ENCODE data around the gene AVEN. TPM values are rescaled to one million over a fixed set of nuclear protein-coding genes. Genes with fewer than 3 reads are reported as not detected.
A peak's percentile ranks its signal among the peaks of the same experiment; 100 is the strongest.

AVEN gene
- total and polyA plus RNA-seq, 4 donors, result 8.1 to 21.8 (median 17.1) TPM

DNA sequence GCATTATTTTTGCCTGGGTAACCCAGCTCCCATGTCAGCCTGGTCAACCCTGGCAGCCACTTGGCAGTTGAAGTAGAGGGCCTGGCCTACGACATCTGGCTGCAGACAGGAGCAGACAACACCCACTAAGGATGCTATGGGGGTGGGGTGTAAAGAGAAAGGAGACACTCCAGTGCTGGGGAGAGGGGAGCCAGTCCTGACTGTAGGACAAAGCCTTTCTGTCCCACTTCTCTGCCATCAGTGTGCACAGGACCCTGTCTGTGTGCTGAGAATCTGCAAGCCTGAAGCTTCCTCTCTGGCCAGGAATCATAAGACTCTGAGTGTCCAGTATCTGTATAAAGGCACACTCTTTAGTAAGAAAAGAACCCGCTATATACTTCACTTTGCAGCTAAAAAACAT is 167.0 kb downstream of the AVEN start:
- Histone ChIP-seq H3K9me3 (ENCODE audit: control insufficient read depth, insufficient read depth, low read length) (no peaks in the 10 kb centered on the region), H3K4me1 (ENCODE audit: control insufficient read depth, insufficient read depth, low read length) (peaks cover 11% of the 10 kb centered on the region), H3K4me3 (ENCODE audit: low read depth, low read length) (no peak overlapping the region), H3K36me3 (ENCODE audit: control insufficient read depth, insufficient read depth, low read length) (no peaks in the 10 kb centered on the region), H3K27me3 (ENCODE audit: control insufficient read depth, insufficient read depth, low read length) (no peaks in the 10 kb centered on the region), H3K27ac (ENCODE audit: low read depth, low read length) (no peak overlapping the region)
- 50% methylated on average over 1 of the region's 2 CpGs for WGBS (ENCODE audit: insufficient coverage)
- DNase-seq (ENCODE audit: low read depth in 4 of 6, low spot score in 6 of 6), result peak in 3 of 6 donors; percentile 18 to 60 (median 33)

DNA sequence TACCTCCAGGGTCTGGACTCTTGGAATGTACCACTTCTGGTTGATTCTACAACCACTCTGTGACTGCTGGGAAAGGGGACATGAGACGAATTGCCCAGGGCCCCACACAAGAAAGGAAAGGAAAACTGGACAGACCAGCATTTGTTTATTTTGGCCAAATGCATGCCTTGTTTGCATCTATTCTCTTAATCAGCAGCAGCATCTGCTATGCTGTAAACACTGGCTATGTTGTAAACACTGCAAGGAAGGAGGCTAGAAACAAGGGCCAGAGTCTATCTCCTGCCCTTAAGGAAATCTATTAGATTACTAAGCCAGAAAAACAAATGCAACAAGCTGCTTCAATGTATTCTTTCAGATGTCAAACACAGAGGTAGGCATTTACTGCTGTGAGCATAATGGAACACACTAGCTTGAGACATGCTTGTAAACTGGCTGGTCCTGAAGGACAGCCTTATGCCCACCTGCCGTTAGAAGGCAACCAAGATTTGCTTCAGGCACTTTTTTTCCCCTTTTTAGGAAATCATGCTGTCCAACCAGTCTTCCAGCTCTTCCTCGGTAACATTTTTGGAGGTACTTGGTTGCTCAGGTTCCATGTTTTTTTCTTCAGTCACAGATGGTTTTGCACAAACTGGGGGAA is 172.8 kb downstream of the AVEN start:
- peak in 2 of 6 donors; percentile 6 to 30 for DNase-seq (ENCODE audit: low read depth in 4 of 6, low spot score in 6 of 6)
- Histone ChIP-seq H3K9me3 (ENCODE audit: control insufficient read depth, insufficient read depth, low read length) (no peaks in the 10 kb centered on the region), H3K27ac (ENCODE audit: low read depth, low read length) (no peak overlapping the region), H3K36me3 (ENCODE audit: control insufficient read depth, insufficient read depth, low read length) (no peaks in the 10 kb centered on the region), H3K27me3 (ENCODE audit: control insufficient read depth, insufficient read depth, low read length) (no peaks in the 10 kb centered on the region), H3K4me3 (ENCODE audit: low read depth, low read length) (no peak overlapping the region), H3K4me1 (ENCODE audit: control insufficient read depth, insufficient read depth, low read length) (no peaks in the 10 kb centered on the region)
- 80% methylated on average over 1 of the region's 3 CpGs for WGBS (ENCODE audit: insufficient coverage)

DNA sequence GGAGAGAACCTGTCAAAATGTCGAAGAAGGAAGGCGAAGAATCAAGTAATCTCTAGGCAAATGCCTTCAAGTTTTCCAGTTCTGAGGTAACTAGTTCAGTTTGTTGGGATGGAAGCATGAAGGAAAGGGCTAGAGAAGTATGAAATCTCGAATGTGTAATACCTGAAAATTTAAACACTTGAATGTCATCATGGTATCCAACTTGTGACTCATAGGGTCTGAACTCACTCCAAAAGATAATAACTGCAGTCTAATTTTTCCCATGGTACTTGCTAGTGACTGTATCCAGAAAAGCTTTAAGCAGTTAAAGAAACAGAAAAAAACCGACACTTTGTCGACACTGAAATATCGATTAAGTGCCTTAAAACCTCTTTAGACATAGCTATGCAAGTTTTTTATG is 173.6 kb downstream of the AVEN start:
- Histone ChIP-seq H3K27ac (ENCODE audit: low read depth, low read length) (no peak overlapping the region), H3K36me3 (ENCODE audit: control insufficient read depth, insufficient read depth, low read length) (no peaks in the 10 kb centered on the region), H3K4me3 (ENCODE audit: low read depth, low read length) (no peak overlapping the region), H3K9me3 (ENCODE audit: control insufficient read depth, insufficient read depth, low read length) (no peaks in the 10 kb centered on the region), H3K27me3 (ENCODE audit: control insufficient read depth, insufficient read depth, low read length) (no peaks in the 10 kb centered on the region), H3K4me1 (ENCODE audit: control insufficient read depth, insufficient read depth, low read length) (no peaks in the 10 kb centered on the region)
- DNase-seq (ENCODE audit: low read depth in 4 of 6, low spot score in 6 of 6), result no peak
- 94% methylated on average over 3 of the region's 6 CpGs for WGBS (ENCODE audit: insufficient coverage)

DNA sequence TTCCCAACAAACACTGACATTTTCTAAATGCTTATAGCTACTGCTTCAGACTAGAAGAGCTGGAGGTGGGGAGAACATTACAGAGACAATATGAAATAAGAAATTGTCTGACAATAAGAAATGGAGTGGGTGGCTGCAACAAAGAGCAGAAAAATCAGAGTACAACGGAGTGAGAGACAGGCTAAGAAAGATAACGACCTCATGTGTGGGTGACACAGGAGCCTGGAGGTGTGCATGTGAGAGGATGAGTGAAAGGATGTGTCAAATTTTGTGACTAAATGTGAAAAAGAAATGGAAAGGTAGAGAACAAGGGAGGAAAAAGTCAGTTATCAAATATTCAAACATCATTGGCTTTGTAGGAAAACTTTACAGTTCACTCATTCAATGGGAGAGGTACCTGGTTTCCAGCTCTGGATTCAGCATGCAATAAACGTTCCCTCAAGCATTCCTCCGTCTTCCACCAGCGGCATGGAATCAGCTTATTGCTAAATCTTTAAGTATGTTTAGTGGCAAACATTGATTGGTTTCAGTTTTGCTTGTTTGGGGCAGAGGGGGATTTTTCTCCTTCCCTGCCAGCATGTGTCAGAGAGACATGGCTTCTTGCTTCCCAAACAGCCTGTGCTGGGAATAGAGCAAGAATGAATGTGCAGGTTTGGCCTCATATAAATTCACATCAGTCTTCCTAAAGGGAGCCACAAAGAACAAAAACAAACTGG is 174.5 kb downstream of the AVEN start:
- no peak overlapping the region for H3K27ac ChIP-seq (ENCODE audit: low read depth, low read length)
- no peaks in the 10 kb centered on the region for H3K27me3 ChIP-seq (ENCODE audit: control insufficient read depth, insufficient read depth, low read length)
- H3K4me1 ChIP-seq (ENCODE audit: control insufficient read depth, insufficient read depth, low read length), result no peaks in the 10 kb centered on the region
- H3K4me3 ChIP-seq (ENCODE audit: low read depth, low read length), result no peak overlapping the region
- no peaks in the 10 kb centered on the region for H3K9me3 ChIP-seq (ENCODE audit: control insufficient read depth, insufficient read depth, low read length)
- no peak for DNase-seq (ENCODE audit: low read depth in 4 of 6, low spot score in 6 of 6)
- 91% methylated on average over 2 of the region's 5 CpGs for WGBS (ENCODE audit: insufficient coverage)
- H3K36me3 ChIP-seq (ENCODE audit: control insufficient read depth, insufficient read depth, low read length), result no peaks in the 10 kb centered on the region

DNA sequence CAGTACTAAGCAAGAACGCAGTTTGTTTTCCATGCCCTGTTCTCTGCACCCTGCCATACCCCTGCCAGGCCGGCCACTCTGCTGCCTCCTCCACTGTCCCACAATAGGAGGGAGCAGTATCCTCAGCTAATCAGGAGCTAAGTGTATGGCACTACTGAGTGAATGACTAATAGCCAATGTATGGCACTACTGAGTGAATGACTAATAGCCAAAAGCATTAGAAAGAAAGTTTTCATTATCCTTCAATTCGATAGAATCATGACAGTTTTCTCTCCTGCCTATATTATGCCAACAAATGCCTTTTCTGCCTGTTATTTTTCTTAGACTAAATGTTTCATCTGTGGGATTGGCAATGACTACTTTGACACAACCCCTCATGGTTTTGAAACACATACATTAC is 178.2 kb downstream of the AVEN start:
- WGBS (ENCODE audit: insufficient coverage), result 94% methylated on average over 2 of the region's 3 CpGs
- no peaks in the 10 kb centered on the region for H3K9me3 ChIP-seq (ENCODE audit: control insufficient read depth, insufficient read depth, low read length)
- H3K36me3 ChIP-seq (ENCODE audit: control insufficient read depth, insufficient read depth, low read length), result peaks cover 17% of the 10 kb centered on the region
- H3K4me3 ChIP-seq (ENCODE audit: low read depth, low read length), result no peak overlapping the region
- no peaks in the 10 kb centered on the region for H3K4me1 ChIP-seq (ENCODE audit: control insufficient read depth, insufficient read depth, low read length)
- no peak overlapping the region for H3K27ac ChIP-seq (ENCODE audit: low read depth, low read length)
- no peaks in the 10 kb centered on the region for H3K27me3 ChIP-seq (ENCODE audit: control insufficient read depth, insufficient read depth, low read length)
- no peak for DNase-seq (ENCODE audit: low read depth in 4 of 6, low spot score in 6 of 6)

DNA sequence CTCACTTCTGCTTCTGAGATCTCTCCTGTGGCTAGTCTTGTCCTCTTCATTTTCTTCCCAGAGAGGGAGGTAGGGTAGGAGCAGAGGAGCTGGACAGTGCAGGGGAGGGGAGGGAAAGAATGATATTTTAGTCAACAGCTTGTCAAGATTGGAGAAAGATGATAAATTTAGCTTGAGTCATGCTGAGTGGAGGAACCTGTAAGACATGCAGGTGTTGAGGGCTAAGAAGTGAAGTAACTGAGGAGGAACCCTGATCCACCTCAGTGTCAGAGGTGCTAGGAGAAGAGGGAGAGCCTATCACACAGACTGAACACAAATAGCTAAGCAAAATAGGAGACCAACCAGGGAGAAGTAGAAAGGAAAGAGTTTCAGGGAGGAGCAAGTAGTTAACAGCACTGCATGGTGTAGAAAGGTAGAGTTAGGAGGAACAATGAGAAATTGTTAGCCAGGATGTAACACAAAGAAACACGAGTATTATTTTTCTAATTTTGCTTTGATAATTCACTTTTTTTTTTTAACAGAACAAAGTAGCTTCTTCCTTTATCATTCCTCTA is 178.9 kb downstream of the AVEN start:
- Histone ChIP-seq H3K4me3 (ENCODE audit: low read depth, low read length) (no peak overlapping the region), H3K27ac (ENCODE audit: low read depth, low read length) (no peak overlapping the region), H3K36me3 (ENCODE audit: control insufficient read depth, insufficient read depth, low read length) (peaks cover 17% of the 10 kb centered on the region), H3K27me3 (ENCODE audit: control insufficient read depth, insufficient read depth, low read length) (no peaks in the 10 kb centered on the region), H3K4me1 (ENCODE audit: control insufficient read depth, insufficient read depth, low read length) (no peaks in the 10 kb centered on the region), H3K9me3 (ENCODE audit: control insufficient read depth, insufficient read depth, low read length) (no peaks in the 10 kb centered on the region)
- no CpG with 5 or more reads among the region's 1 CpG for whole genome bisulfite sequencing (ENCODE audit: insufficient coverage)
- no peak for DNase-seq (ENCODE audit: low read depth in 4 of 6, low spot score in 6 of 6)

DNA sequence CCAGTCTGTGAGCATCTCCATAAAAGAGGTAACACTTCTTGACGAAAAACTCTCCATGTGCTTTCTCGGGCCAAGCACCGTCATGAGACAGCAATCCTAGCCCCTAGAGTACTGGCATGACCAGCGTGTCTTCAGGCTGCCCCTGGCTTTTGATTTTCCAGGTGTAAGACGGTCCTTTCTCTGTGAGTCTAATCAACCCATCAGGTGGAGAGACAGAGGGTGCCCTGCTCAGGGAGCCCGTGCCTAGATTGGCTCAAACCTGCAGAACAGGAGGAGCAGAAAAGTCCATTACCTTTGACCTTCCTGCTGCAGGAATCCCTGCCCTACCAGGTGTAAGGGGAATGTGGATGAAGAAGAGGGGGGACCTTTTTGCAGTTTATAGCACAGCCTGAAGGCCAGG is 180.2 kb downstream of the AVEN start:
- DNase-seq (ENCODE audit: low read depth in 4 of 6, low spot score in 6 of 6), result no peak
- Histone ChIP-seq H3K27me3 (ENCODE audit: control insufficient read depth, insufficient read depth, low read length) (no peaks in the 10 kb centered on the region), H3K36me3 (ENCODE audit: control insufficient read depth, insufficient read depth, low read length) (peaks cover 17% of the 10 kb centered on the region), H3K9me3 (ENCODE audit: control insufficient read depth, insufficient read depth, low read length) (no peaks in the 10 kb centered on the region), H3K4me1 (ENCODE audit: control insufficient read depth, insufficient read depth, low read length) (no peaks in the 10 kb centered on the region), H3K27ac (ENCODE audit: low read depth, low read length) (no peak overlapping the region), H3K4me3 (ENCODE audit: low read depth, low read length) (no peak overlapping the region)
- 97% methylated on average over 6 of the region's 6 CpGs for WGBS (ENCODE audit: insufficient coverage)

DNA sequence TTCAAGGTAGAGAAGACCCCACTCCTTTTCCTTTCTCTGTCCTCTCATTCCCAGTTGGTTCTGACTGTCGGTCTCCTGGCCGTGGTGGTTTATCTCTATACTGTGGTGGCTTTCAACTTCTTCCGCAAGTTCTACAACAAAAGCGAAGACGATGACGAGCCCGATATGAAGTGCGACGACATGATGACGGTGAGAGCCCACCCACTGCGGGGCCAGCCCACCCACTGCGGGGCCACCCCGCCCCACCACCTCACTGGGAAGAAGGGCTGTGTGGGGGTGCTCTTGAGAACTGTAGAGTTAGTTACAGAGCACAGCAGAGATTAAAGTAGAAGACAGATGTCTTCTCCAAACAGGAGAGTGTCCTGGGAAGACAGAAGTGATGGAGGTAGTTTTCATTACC is 181.3 kb downstream of the AVEN start:
- WGBS (ENCODE audit: insufficient coverage), result 99% methylated on average over 11 of the region's 13 CpGs
- H3K4me3 ChIP-seq (ENCODE audit: low read depth, low read length), result no peak overlapping the region
- H3K36me3 ChIP-seq (ENCODE audit: control insufficient read depth, insufficient read depth, low read length), result peaks cover 17% of the 10 kb centered on the region
- H3K4me1 ChIP-seq (ENCODE audit: control insufficient read depth, insufficient read depth, low read length), result no peaks in the 10 kb centered on the region
- no peaks in the 10 kb centered on the region for H3K27me3 ChIP-seq (ENCODE audit: control insufficient read depth, insufficient read depth, low read length)
- no peak for DNase-seq (ENCODE audit: low read depth in 4 of 6, low spot score in 6 of 6)
- H3K9me3 ChIP-seq (ENCODE audit: control insufficient read depth, insufficient read depth, low read length), result no peaks in the 10 kb centered on the region
- no peak overlapping the region for H3K27ac ChIP-seq (ENCODE audit: low read depth, low read length)

DNA sequence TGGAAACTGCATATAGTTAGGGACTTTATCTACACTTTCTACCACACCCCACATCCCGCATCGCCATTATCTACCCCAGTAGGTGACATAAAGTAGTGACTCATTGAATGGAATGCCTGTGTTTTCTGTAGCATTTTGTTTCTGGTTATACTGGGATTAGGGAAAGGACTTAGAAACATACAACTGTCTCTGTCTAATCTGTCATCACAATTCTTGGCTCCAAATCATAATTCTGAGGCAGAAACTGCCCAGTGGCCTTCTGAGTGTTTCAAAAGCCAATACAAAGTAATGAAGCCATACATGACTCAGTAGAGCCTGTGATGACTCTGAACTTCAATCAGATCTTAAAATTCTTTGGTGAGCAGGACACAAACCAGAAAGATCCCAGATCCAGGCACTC is 186.4 kb downstream of the AVEN start:
- no peak overlapping the region for H3K27ac ChIP-seq (ENCODE audit: low read depth, low read length)

DNA sequence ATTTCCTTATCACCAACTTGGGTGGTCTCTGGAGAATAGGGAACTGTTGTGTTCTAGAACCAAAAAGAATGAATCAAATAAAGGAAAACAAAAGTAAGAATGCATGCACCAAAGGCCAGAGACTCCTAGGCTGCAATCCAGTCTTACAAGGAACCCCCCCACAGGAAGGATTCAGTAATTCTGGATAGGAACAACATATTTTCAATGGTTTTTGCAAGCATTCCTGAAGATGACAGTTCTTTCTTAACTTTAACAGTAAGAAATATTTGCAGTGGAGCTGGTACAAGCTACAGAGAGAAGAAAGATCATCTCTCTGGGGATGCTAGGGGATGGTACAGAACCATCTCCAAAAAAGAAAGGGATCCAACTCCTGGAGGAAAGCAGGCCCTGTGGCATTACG is 186.9 kb downstream of the AVEN start:
- Histone ChIP-seq H3K27ac (ENCODE audit: low read depth, low read length) (no peak overlapping the region), H3K4me3 (ENCODE audit: low read depth, low read length) (no peak overlapping the region), H3K4me1 (ENCODE audit: control insufficient read depth, insufficient read depth, low read length) (no peaks in the 10 kb centered on the region), H3K9me3 (ENCODE audit: control insufficient read depth, insufficient read depth, low read length) (no peaks in the 10 kb centered on the region), H3K36me3 (ENCODE audit: control insufficient read depth, insufficient read depth, low read length) (peaks cover 5% of the 10 kb centered on the region), H3K27me3 (ENCODE audit: control insufficient read depth, insufficient read depth, low read length) (no peaks in the 10 kb centered on the region)
- DNase-seq (ENCODE audit: low read depth in 4 of 6, low spot score in 6 of 6), result no peak
- WGBS (ENCODE audit: insufficient coverage), result no CpG with 5 or more reads among the region's 1 CpG

More for the DNA sequence above, 186.4 kb downstream of the AVEN start:
- Histone ChIP-seq H3K9me3 (ENCODE audit: control insufficient read depth, insufficient read depth, low read length) (no peaks in the 10 kb centered on the region), H3K4me1 (ENCODE audit: control insufficient read depth, insufficient read depth, low read length) (no peaks in the 10 kb centered on the region), H3K27me3 (ENCODE audit: control insufficient read depth, insufficient read depth, low read length) (no peaks in the 10 kb centered on the region), H3K36me3 (ENCODE audit: control insufficient read depth, insufficient read depth, low read length) (peaks cover 7% of the 10 kb centered on the region), H3K4me3 (ENCODE audit: low read depth, low read length) (no peak overlapping the region)
- WGBS (ENCODE audit: insufficient coverage), result no CpG with 5 or more reads among the region's 2 CpGs
- no peak for DNase-seq (ENCODE audit: low read depth in 4 of 6, low spot score in 6 of 6)
